ENCODE measurements around the gene KLHL3.

Gene KLHL3

GRCh38 chr5:137705106-137705505 lies 30.8 kb downstream of the KLHL3 start:
- no peak overlapping the region for H3K4me3 ChIP-seq (ENCODE audit: severe bottlenecking)
- H3K4me1 ChIP-seq (ENCODE audit: insufficient read depth, poor library complexity, severe bottlenecking) = no peaks in the 10 kb centered on the region
- no peak for TF ChIP-seq CTCF (IDR thresholded peaks at IDR 0.05; ENCODE audit: poor library complexity, severe bottlenecking)
- H3K27me3 ChIP-seq (ENCODE audit: insufficient read depth, poor library complexity, severe bottlenecking) = no peaks in the 10 kb centered on the region
- no peak for ATAC-seq (ENCODE audit: low read depth)
- H3K9me3 ChIP-seq (ENCODE audit: severe bottlenecking) = no peaks in the 10 kb centered on the region
- DNase-seq (ENCODE audit: low spot score) = no peak
- H3K27ac ChIP-seq (ENCODE audit: poor library complexity, severe bottlenecking) = no peak overlapping the region
- no peaks in the 10 kb centered on the region for H3K36me3 ChIP-seq (ENCODE audit: low read depth)

- H3K4me3 ChIP-seq (ENCODE audit: severe bottlenecking) = no peak overlapping the region
- H3K27me3 ChIP-seq (ENCODE audit: insufficient read depth, poor library complexity, severe bottlenecking) = no peaks in the 10 kb centered on the region
Observed at GRCh38 chr5:137703565-137703964, 32.3 kb downstream of the KLHL3 start.

GRCh38 chr5:137700282-137700680 lies 35.6 kb downstream of the KLHL3 start:
- Histone ChIP-seq H3K27ac (ENCODE audit: poor library complexity, severe bottlenecking) (no peak overlapping the region), H3K4me3 (ENCODE audit: severe bottlenecking) (no peak overlapping the region), H3K36me3 (ENCODE audit: low read depth) (no peaks in the 10 kb centered on the region), H3K9me3 (ENCODE audit: severe bottlenecking) (no peaks in the 10 kb centered on the region), H3K4me1 (ENCODE audit: insufficient read depth, poor library complexity, severe bottlenecking) (no peaks in the 10 kb centered on the region), H3K27me3 (ENCODE audit: insufficient read depth, poor library complexity, severe bottlenecking) (no peaks in the 10 kb centered on the region)
- ATAC-seq (ENCODE audit: low read depth) (no peak), DNase-seq (ENCODE audit: low spot score) (no peak)
- TF ChIP-seq CTCF (IDR thresholded peaks at IDR 0.05; ENCODE audit: poor library complexity, severe bottlenecking) = no peak

More at GRCh38 chr5:137703565-137703964, 32.3 kb downstream of the KLHL3 start:
- TF ChIP-seq CTCF (IDR thresholded peaks at IDR 0.05; ENCODE audit: poor library complexity, severe bottlenecking) = no peak
- DNase-seq (ENCODE audit: low spot score) (no peak), ATAC-seq (ENCODE audit: low read depth) (no peak)
- Histone ChIP-seq H3K36me3 (ENCODE audit: low read depth) (no peaks in the 10 kb centered on the region), H3K27ac (ENCODE audit: poor library complexity, severe bottlenecking) (no peak overlapping the region), H3K9me3 (ENCODE audit: severe bottlenecking) (no peaks in the 10 kb centered on the region), H3K4me1 (ENCODE audit: insufficient read depth, poor library complexity, severe bottlenecking) (no peaks in the 10 kb centered on the region)

- Histone ChIP-seq H3K9me3 (ENCODE audit: severe bottlenecking) (no peaks in the 10 kb centered on the region), H3K27ac (ENCODE audit: poor library complexity, severe bottlenecking) (no peak overlapping the region), H3K4me1 (ENCODE audit: insufficient read depth, poor library complexity, severe bottlenecking) (no peaks in the 10 kb centered on the region), H3K27me3 (ENCODE audit: insufficient read depth, poor library complexity, severe bottlenecking) (no peaks in the 10 kb centered on the region), H3K4me3 (ENCODE audit: severe bottlenecking) (no peak overlapping the region), H3K36me3 (ENCODE audit: low read depth) (no peaks in the 10 kb centered on the region)
- DNase-seq (ENCODE audit: low spot score) (no peak), ATAC-seq (ENCODE audit: low read depth) (no peak)
- no peak for TF ChIP-seq CTCF (IDR thresholded peaks at IDR 0.05; ENCODE audit: poor library complexity, severe bottlenecking)
Observed at GRCh38 chr5:137699336-137700281, 36.3 kb downstream of the KLHL3 start.

GRCh38 chr5:137696481-137696880 lies 39.4 kb downstream of the KLHL3 start:
- no peaks in the 10 kb centered on the region for H3K9me3 ChIP-seq (ENCODE audit: severe bottlenecking)
- no peaks in the 10 kb centered on the region for H3K27me3 ChIP-seq (ENCODE audit: insufficient read depth, poor library complexity, severe bottlenecking)
- no peak overlapping the region for H3K27ac ChIP-seq (ENCODE audit: poor library complexity, severe bottlenecking)
- no peaks in the 10 kb centered on the region for H3K36me3 ChIP-seq (ENCODE audit: low read depth)
- TF ChIP-seq CTCF (IDR thresholded peaks at IDR 0.05; ENCODE audit: poor library complexity, severe bottlenecking) = no peak
- no peaks in the 10 kb centered on the region for H3K4me1 ChIP-seq (ENCODE audit: insufficient read depth, poor library complexity, severe bottlenecking)
- DNase-seq (ENCODE audit: low spot score) = no peak
- no peak for ATAC-seq (ENCODE audit: low read depth)
- H3K4me3 ChIP-seq (ENCODE audit: severe bottlenecking) = no peak overlapping the region
